GM21447 (cell line): ENCODE data around the gene SNAP29.
A peak's percentile ranks its signal among the peaks of the same experiment; 100 is the strongest.
"Not testable (repeated sequence)": the region's sequence is repeated elsewhere in the genome, so short reads cannot be mapped to it uniquely, and the experiment has no call there.

Experiments used
- ATAC-seq: cut with Tn5 transposase; IDR thresholded peaks from one replicate; pipeline ENCODE4 v1.9.1; 2021; ENCODE audit not compliant: unreplicated experiment

The SNAP29 gene

GRCh38 chr22:20858615-20859416, at the start of gene SNAP29, which contains the start of gene PI4KA:
Gene SNAP29 (plus strand): TSS chr22:20859007. CDS start chr22:20859111, 104 bp downstream.
Gene PI4KA (minus strand): TSS chr22:20858811. CDS start chr22:20858725, 86 bp downstream.
- ATAC-seq: peak; percentile 88

GRCh38 chr22:20809538-20810185, 49.1 kb upstream of the SNAP29 start:
- no peak for ATAC-seq

GRCh38 chr22:20810645-20811044, 48.2 kb upstream of the SNAP29 start:
- no peak for ATAC-seq

GRCh38 chr22:20811171-20811570, 47.6 kb upstream of the SNAP29 start:
- no peak for ATAC-seq

- ATAC-seq: no peak
Measured at GRCh38 chr22:20811971-20812660, 46.7 kb upstream of the SNAP29 start.

GRCh38 chr22:20813056-20813455, 45.8 kb upstream of the SNAP29 start:
- ATAC-seq: no peak

GRCh38 chr22:20814221-20814808, 44.5 kb upstream of the SNAP29 start:
- no peak for ATAC-seq

GRCh38 chr22:20815477-20816050, 43.2 kb upstream of the SNAP29 start:
- no peak for ATAC-seq

GRCh38 chr22:20816559-20816958, 42.2 kb upstream of the SNAP29 start:
- no peak for ATAC-seq

GRCh38 chr22:20818471-20818870, 40.3 kb upstream of the SNAP29 start:
- ATAC-seq: no peak

GRCh38 chr22:20819471-20819870, 39.3 kb upstream of the SNAP29 start:
- ATAC-seq: no peak

GRCh38 chr22:20821717-20822239, 37.0 kb upstream of the SNAP29 start:
- ATAC-seq: not testable (repeated sequence)

GRCh38 chr22:20822240-20822639, 36.6 kb upstream of the SNAP29 start:
- no peak for ATAC-seq

GRCh38 chr22:20823264-20823663, 35.5 kb upstream of the SNAP29 start:
- ATAC-seq: no peak

- not testable (repeated sequence) for ATAC-seq
Measured at GRCh38 chr22:20825216-20825615, 33.6 kb upstream of the SNAP29 start.

- no peak for ATAC-seq
Measured at GRCh38 chr22:20825624-20826023, 33.2 kb upstream of the SNAP29 start.

GRCh38 chr22:20826373-20827152, 32.2 kb upstream of the SNAP29 start:
- ATAC-seq: not testable (repeated sequence)

- no peak for ATAC-seq
Measured at GRCh38 chr22:20829491-20830134, 29.2 kb upstream of the SNAP29 start.

- ATAC-seq: no peak
Measured at GRCh38 chr22:20833225-20833665, 25.6 kb upstream of the SNAP29 start.
